GM12872 (cell line): ENCODE measurements around the gene MKNK1.

Experiments
- CTCF ChIP-seq: IDR thresholded peaks from 3 replicates; pipeline ENCODE4 v1.5.1; 2011; ENCODE audit warnings: low read depth, mild to moderate bottlenecking, low read length, moderate library complexity; ENCODE audit not compliant: insufficient read depth

MKNK1 gene

GRCh38 chr1:46554597-46555381 is 49.3 kb downstream of the MKNK1 start:
- no peak for TF ChIP-seq CTCF

- no peak for TF ChIP-seq CTCF
Measured at GRCh38 chr1:46554236-46554596, 49.9 kb downstream of the MKNK1 start.

GRCh38 chr1:46553506-46553905 is 50.6 kb downstream of the MKNK1 start:
- no peak for TF ChIP-seq CTCF

GRCh38 chr1:46552357-46553237 is 51.5 kb downstream of the MKNK1 start:
- TF ChIP-seq CTCF = no peak

- no peak for TF ChIP-seq CTCF
Measured at GRCh38 chr1:46551597-46552095, 52.4 kb downstream of the MKNK1 start, which contains the start of gene KNCN. KNCN (minus strand) TSS chr1:46551647; CDS start chr1:46551215, 432 bp downstream.

GRCh38 chr1:46550751-46551231 is 53.3 kb downstream of the MKNK1 start:
- no peak for TF ChIP-seq CTCF
